ENCODE data around the gene COL7A1. TPM values are rescaled to one million over a fixed set of nuclear protein-coding genes. Genes with fewer than 3 reads are reported as not detected.
A peak's percentile ranks its signal among the peaks of the same experiment; 100 is the strongest.

The COL7A1 gene
- total RNA-seq, 1 donor from 2014 or later, result 62.9 TPM

DNA sequence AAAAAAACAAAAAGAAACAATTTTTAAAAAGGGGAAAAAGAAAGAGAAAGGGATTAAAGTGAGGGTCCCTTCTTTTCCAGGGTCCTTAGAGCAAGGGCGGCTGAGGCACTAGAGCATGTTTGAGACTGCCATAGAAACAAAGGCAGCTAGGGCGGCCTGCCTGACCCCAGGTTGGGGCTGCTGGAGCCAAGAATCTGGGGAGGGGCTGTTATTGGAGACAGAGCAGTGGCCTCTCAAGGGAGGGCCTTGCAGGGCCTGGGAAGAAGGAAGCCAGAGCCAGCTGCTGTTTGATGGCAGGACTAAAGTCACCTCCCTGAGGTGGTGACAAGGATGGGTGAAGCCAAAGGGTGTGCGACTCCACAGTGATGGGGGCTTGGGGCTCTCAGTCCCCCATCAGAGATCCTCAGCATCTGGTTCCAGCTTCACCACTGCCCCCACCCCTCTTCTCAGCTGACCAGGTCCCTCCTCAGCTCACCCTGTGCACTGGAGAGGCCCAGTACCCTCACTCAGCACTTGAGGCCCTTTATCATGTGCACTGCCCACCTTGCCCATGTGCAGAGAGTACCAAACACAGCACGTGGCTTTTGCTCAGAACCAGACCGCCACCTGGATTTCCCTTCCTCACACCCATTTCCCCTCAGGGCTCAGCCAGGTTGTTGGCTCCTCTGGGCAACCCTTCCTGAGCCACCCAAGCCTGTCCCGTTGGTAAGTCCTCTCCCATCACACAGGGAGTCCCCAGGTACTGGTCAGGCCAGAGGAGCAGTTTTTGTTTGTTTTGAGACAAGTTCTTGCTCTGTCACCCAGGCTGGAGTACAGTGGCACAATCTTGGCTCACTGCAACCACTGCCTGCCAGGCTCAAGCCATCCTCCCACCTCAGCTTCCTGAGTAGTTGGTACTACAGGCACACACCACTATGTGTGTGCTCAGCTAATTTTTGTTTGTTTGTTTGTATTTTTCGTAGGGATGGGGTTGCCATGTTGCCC is 24.7 kb upstream of the COL7A1 start:
- no peak for DNase-seq (ENCODE audit: low spot score)

DNA sequence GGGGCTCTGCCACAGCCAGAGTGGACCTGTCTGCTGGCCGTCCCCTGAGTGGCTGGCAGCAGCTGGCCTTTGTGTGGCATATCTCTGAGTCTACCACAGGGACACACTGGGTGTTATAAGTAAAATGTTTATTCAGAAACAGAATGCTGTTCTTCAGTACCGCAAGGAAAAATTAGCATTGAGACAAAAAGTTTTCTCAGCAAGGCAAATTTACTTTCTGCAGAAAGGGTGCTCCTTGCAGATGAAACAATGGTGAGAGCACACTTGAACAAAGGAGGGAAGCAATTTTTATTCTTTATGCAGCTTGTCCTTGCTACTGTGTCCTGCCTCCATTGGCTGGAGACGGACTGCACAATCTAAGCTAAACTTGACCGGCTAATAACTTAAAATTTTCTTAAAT is 22.4 kb upstream of the COL7A1 start:
- no peak for DNase-seq (ENCODE audit: low spot score)

DNA sequence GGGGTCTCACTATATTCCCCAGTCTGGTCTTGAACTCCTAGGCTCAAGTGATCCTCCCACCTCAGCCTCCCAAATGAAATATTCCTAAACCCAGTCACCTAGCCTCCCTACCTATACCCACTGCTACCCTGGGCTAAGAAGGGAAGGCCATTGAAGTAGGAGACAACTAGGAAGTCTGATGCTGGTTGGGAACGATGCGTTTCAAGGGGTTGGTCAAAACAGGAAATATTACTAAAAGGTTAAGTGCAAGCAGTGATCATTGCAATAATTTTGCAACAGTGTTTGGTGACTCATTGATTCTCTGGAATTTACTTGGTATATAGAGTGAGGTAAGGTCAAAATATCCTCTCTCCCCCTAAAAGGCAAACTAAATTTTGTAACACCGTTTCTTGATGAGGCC is 18.9 kb upstream of the COL7A1 start:
- DNase-seq (ENCODE audit: low spot score), result no peak

DNA sequence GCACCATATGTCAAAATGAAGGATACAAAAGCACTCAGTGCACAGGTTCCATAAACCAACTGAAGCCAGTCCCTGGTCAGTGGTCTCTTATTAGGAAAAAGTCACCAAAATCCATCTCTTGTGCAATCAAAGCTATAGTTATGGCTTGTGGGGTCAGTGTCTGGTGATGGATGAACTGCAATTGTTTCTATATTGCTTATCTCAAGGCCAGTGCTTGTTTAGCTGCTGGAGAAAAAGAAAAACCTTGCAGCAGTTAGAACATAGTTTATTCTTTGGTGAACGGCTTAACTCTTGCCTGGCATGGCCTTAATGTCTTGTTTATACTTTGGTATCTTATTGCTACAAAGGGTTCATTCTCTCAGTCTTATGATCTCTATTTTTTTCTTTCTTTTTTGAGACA is 17.2 kb upstream of the COL7A1 start:
- no peak for DNase-seq (ENCODE audit: low spot score)

DNA sequence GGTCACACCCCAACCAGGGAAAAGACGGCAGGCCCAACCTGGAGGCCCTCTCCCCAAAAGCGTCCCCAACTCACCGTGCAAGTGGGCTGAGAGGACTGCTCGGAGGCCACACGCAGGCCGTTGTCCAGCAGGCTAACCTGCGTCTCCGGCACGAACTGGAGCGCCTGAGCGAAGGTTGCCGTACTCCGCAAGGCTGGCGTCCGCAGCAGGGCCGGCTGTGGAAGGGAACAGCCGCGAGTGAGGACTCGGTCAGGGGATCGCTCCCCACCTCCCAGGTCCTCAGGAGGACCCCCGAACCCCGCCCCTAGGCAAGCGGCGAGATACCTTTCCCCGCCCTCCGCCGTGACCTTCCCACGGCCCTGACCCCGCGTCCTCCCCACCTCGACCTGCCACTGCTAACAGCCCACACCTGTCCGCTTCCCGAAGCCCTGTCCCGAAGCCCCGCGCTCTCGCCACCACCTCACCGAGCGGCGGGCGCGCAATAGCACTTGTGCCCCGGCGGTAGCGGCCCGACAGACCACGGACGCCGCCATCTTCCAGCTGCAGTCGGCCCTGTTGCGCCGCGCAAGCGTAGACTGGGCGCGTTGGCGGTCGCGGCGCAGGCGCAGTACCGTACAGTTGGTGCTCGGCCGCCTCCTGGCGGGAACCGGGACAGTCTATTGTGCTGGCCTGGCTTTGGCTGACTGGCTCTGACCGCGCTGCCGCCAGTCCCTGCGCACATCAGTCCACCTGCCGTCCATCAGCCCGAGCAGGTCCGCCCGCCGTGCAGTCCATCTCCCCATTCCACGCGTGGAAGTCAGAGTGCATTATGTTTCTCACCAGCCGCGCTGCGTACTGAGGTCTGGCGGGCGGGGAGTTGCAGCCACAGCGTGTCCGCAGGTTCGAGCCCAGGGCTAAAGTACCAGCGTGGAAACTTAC is 14.2 kb upstream of the COL7A1 start, which contains the start of gene UQCRC1:
Gene UQCRC1 (minus strand): TSS at position 559 of the 918 bp plus-strand sequence. CDS start 26 bp downstream, at position 533.
- peak; percentile 93 for DNase-seq (ENCODE audit: low spot score)

DNA sequence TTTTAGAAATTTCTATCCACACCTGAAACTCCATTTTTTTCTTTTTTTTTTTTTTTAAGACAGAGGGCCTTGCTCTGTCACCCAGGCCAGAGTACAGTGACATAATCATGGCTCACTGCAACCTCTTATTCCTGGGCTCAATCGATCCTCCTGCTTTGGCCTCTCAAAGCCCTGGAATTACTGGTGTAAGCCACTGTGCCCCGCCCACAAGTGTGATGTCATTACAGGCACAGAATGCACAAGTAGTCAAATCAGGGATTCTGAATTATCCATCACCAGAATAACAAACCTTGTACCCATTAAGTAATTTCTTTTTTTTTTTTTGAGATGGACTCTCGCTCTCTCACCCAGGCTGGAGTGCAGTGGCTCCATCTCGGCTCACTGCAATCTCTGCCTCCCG is 12.4 kb upstream of the COL7A1 start:
- no peak for DNase-seq (ENCODE audit: low spot score)

DNA sequence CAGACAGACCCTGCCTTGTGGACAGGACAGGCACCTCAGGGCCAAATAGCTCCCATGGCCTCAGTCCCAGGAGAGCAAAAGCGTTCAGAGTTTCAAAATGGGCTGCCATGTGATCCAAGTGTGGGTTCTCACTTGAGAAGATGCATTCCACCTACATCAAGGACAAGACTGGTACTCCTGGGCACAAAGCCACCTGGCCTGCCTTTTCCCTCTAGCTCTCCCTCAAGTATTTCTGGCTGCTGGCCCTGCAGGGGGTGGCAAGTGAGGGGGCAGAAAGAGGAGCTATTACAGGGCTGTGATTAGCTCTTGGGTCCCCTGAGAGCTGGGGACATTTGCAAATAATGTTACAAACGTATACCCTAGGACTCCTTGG is 6.5 kb upstream of the COL7A1 start:
- DNase-seq (ENCODE audit: low spot score), result no peak

DNA sequence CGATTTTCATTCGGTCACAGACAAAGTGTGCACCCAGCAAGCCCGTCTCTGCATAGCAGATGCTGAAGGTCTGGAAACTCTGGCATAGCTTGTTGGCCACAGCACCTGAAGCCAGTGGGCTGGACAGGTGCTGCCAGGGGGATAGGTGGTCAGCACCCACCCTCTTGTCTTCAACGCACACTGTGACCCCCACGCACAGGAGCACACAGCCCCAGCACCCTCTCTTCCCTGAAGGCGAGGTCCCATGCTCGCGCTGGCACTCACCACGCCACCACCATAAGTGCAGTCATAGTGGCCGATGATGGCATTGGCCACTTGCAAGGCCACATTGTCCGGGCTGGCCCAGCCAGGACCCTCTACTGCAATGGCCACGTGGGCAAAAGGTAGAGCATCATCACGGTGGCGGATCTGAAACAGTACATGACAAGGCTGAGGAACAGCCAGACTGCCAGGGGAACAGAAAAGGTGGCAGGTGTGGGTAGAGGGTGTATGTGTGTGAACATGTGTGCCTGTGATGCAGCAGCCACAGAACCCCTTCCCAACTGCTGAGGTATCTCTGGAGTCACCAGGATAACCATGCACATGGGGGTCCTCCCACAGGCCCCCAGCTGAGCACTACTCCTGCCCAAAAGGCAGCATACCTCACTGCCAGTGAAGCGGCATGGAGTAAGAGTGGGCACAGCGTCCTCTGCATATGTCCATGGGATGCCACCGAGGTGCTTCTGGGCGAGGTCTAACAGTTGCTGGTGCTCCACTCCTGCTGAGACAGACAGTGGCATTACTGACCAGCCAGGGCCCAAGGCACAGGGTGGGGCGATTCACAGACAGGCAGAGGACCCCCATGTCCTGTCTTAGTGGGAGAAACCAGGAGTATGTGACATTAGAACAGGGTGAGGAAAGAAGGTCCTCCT is 5.8 kb upstream of the COL7A1 start:
- no peak for DNase-seq (ENCODE audit: low spot score)

DNA sequence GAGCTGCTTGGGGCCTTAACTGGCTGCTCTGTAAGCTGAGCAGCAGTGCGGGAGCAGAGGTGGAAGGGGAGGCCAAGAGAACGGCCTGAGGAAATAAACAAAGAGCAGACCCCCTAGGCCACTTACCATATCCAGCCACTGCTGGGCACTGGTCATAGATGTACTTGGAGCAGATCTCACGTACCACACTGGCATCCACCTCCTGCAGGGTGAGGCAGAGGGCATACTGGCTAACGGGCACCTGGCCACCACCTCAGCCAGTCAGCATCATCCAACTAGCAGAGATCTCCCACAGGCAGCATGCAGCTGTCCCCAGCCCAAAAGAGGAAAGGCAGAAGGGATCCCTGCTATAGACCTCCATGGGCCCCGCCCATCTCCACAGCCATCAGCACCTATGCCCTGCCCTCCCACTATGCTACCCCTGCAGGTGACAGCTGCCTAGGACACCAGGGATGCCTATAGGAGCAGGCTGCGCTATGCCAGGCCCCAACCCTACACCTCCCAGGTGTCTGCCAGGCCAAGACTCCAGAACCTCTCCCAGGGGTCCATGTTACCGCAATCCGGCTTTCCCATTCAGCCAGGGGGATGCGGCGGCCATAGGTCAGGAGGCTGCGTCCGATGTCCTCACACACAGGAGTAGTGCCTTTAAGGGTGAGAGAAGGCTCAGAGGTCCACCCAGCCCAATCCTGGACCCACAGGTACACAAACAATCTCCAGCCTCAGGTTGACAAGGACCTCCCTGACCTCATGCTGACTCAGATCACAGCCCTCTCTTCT is 4.6 kb upstream of the COL7A1 start:
- DNase-seq (ENCODE audit: low spot score), result no peak

DNA sequence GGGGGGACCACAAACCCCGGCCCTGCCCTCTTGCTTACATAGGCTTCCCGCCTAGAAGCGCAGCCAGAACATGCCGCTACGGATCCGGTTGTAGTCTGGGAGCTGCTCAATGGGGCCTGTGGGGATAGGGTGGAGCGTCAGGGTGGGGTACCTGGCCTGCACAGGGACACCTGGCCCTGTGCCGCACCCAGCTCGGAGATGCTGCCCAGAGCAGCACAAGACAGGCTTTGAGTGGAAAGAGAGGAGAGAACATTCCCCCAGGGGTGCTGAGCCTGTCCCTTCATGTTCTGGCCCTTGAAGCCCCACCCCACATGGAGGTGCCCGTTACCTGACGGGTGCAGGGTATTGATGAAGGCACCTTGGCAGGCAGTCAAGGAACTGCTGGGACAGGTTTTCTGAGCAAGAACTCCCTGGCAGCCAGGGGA is 4.0 kb upstream of the COL7A1 start:
- DNase-seq (ENCODE audit: low spot score), result peak; percentile 86

DNA sequence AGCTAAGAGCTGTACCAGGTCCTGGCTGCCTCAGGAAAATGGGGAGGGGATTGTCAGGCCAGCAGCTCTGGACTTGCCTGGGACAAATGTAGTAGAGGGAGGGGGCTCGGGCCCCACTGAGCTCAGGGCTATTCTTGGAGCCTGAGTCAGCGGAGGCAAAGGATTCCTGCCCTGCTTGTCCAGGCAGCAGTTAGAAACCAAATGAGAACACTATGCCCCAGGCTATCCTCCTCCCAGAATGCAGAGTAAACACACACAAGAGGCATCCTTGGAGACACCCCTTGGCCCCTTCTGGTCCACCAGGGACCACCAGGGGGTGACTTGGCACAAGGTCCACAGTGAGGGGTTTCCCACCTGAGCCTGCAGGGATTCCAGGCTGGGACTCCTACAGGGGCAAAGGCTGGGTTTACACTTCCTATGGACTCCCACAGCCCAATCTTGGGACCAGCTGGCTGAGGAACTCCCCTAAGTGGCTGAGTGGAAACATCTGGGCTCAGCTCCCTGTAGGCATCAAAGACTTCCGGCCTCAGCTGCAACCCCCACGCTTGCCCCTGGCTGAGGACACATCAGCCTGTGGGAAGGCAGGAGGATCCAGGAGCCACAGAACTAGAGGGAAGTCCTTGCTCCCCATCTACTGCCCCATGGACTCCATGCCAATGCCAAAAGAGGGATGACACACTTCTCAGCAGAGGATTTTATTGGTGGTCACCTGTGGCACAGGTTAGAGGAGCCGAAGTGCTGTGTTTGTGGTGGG is 3.4 kb upstream of the COL7A1 start:
- peak; percentile 85 for DNase-seq (ENCODE audit: low spot score)

DNA sequence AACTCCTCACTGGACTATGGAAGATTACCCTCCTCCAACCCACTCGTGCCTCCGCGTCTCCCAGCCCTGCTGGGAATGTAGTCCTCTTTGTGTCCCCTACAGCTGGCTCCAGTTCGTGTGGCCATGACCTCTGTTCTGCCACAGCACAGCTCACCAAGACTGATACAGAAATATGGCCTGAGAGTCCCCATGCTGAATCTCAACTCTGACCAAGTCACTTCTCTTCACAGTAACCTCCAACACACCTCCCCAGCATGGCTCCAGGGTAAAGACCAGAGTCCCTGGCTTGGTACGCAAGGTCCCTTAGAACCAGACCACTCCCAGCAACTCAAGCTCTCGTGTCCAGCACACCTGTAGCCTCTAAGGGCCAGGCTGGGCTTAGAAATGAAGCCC is 2.3 kb upstream of the COL7A1 start:
- no peak for DNase-seq (ENCODE audit: low spot score)

DNA sequence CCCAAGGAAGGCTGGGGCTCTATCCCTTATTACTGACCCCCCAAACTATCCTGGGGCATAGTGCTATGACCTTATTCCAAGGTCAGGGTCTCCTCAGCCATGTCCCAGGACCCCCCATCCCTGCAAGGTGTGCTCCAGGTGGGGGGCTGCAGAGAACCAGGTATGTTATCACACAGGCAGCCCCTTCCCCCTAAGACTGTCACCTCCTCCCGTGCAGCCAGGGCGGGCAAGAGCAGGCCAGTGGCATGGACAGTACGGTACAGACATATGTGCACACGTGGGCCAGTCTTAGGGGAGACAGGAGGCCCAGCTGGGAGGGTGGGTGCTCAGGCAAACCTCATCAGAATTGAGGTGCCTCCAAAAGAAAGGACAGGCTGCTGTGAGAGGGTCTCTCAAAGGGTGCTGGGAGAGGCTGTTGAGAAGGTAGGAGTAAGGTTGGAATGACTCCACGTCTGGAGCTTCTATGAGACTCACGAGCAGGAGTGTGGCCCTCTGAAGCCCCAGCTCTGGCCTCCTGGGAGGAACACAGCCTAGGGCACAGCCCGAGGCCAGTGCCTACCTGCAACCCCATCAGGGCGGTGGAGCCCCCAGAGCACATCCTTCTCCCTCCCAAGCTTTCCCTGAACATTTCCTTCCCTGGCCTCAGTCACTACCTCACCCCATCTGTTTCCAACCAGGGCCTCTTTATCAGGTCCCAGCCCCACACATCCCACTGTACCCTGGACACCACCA is 1.7 kb upstream of the COL7A1 start:
- DNase-seq (ENCODE audit: low spot score), result no peak

DNA sequence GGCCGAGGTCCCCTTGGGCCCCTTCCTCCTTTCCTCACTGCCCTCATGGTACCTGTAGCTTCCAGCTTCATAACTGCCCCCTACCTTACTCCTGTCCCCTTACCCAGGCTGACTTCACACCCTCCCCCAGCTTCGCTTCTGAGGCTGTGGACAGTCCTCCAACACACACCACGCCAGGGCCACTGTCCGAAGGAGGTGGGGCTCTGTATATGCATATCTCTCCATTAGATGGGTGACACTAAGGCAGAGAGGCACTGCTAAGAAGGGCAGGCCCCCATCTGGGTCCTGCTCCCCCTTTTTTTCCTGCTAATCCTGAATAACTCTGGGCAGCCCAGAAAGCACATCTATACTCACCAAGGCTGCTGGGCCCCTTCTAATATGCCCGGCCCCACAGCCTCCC is 1.0 kb upstream of the COL7A1 start:
- no peak for DNase-seq (ENCODE audit: low spot score)

DNA sequence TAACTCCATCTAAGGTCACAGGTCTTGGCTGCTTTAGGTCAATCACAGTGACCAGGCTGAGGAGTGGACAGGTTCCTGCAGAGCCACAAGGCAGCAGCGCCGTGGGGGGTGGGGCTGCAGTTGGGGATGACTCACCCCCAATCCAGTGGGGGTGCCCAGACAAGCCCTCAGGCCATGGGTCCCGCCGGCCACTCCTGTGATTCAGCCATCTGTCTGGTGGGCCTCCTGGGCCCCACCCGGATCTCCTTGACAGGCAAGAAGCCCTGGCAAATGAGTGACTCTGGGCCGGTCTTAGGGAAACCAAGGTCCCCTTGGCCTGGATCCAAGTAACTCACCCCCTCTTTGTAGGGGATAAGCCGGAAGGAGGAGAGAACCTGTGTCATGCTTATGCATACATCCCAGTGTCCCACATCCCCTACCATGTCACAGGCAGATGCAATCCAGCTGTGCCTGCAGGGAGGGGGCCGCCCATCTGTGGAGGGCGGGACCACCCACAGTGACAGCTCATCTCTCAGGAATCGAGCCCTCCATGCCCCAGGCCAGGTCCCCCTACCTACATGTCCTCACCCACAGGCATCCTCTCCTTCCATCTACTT is 495 bp upstream of the COL7A1 start:
- peak; percentile 83 for DNase-seq (ENCODE audit: low spot score)

DNA sequence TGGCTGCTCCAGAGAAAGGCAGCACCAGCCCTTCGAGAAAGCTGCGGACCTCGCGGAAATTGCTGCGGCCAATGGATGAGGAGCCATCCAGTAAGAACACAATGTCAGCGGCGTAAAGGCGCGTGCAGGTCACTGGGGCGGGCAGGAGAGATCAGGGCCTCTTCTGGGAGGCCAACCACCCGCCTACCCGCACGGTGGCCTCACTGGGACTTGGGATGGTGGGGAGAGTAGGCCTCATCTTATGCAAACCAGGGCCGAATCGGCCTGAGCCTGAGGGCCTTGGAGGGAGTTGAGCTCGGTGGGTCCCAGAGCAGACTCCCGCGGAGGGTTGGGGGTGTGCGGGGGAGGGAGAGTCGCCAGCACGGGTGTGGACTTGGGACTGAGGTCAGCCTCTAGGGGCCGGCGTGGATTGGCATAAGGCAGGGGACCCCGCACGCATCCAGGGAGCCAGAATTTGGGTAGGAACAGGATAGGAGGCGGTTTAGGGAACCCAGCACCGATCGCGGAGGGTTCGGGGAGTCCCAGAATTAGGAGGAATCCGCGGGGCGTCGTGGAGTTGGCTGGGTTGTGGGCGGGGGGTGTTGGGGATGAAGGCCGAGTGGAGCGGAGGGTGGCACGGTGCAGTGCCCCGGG is 596 bp downstream of the COL7A1 start:
- DNase-seq (ENCODE audit: low spot score), result peak; percentile 47

DNA sequence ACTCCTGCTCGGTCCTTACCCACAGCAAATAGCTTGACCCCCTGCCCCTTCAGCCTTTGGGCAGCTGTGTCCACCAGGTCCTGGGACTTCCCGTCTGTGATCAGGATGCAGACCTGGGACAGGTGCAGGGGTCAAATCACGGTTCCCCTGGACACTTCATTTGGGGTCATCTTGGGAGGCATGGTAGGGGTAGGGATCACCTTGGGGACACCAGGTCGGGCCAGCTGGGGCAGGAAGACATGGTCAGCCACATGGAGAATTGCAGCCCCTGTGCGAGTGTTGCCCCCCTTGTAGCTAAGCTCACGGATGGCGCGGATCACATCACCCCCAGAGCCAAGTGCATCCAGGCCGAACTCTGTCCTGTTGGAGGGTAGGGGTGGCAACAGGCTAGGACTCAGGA is 1.8 kb downstream of the COL7A1 start:
- no peak for DNase-seq (ENCODE audit: low spot score)

DNA sequence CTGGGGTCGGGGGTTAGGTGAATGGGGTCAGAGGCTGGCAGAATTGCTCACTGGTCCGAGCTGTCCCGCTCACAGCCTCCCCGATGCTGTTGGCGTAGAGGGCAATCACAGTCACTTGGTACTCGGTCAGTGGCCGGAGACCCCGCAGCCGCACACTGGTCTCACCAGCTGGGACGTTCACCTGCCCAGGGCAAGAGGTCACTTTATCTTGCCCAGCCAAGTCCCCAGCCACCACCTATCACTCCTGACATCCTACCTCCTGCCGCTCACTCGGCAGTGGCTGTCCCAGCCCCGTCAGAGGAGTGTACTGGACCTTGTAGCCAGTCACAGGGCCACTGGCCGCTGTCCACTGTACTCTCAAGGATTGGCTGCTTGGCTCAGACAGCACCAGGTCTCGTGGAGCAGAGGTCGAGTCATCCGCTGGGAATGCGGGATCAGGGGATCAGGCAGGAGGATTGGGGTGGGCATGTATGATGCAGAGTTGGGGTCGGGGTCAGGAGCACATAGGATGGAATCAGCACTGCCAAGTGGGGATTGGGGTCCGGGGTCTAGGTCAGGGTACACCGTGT is 2.5 kb downstream of the COL7A1 start:
- DNase-seq (ENCODE audit: low spot score), result no peak

Measured in ureter (tissue), 1 donor.